Tibial nerve (tissue), 3 donors: ENCODE results near the gene DAPK2.

Experiments used
- CTCF ChIP-seq, 5 experiments: fragments of 200-600 bp in 3 of 5; fragments of 450-650 bp in 2 of 5; sonication (generic) in 3 of 5; IDR thresholded peaks; one replicate each; pipeline ENCODE4 v1.5.1; 2016 to 2019; ENCODE audit warnings: antibody characterized with exemption in 5 of 5, mild to moderate bottlenecking in 3 of 5, moderate library complexity in 2 of 5
- POLR2A ChIP-seq, 2 donors: fragments of 450-650 bp; IDR thresholded peaks; one replicate each; pipeline ENCODE4 v1.6.1; 2017; ENCODE audit warnings: antibody characterized with exemption in 2 of 2, mild to moderate bottlenecking in 2 of 2, moderate library complexity in 2 of 2

- TF ChIP-seq POLR2A (IDR thresholded peaks at IDR 0.05) (no peak), CTCF (IDR thresholded peaks at IDR 0.05) (no peak)
Observed at GRCh38 chr15:63918901-63919348, 127.4 kb downstream of the DAPK2 start.
